HG03064 (cell line): Measurements from ENCODE around the gene FLOT1.

Experiments used
- ATAC-seq: cut with Tn5 transposase; IDR thresholded peaks from one replicate; pipeline ENCODE4 v1.9.1; 2021; ENCODE audit warnings: low read depth; ENCODE audit not compliant: unreplicated experiment

The FLOT1 gene, protein sequence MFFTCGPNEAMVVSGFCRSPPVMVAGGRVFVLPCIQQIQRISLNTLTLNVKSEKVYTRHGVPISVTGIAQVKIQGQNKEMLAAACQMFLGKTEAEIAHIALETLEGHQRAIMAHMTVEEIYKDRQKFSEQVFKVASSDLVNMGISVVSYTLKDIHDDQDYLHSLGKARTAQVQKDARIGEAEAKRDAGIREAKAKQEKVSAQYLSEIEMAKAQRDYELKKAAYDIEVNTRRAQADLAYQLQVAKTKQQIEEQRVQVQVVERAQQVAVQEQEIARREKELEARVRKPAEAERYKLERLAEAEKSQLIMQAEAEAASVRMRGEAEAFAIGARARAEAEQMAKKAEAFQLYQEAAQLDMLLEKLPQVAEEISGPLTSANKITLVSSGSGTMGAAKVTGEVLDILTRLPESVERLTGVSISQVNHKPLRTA

DNA sequence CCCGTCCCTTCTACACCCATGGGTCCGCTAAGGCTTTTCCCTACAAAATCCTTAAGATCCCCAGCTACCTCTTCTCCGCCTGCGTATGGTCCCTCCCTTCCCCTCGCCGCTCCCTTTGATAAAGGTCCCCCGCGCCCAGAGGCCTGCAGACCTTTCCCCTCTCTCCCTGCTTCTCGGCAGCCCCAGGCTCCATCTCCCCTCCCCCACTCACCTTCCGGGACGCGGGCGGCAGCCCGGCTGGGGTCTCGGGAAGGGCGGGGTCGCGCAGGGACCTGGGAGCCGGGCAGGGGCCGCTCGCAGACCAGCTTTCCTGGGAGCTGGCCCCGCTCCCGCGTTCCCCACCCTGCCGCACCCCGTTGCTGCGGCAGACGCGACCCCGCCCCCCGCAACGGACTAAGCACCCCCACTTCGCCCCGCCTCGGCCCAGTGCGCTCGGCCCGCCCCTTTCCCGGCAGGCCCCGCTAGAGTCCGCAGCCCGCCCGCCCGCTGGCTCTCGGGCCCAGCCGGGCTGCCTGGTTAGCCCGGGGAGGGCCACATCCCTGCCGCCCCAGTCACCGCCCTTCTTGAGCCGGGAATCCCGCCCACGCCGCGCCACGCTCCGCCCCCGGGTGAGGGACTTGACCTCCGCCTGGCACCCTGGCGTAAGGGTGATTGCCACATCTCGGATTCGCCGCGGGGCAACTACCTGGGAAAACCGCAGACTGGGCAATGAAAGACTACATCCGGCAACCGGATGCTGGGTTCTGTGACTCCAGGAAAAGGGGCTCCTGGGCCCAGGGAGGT lies at the start of gene FLOT1:
TSS of gene FLOT1 (minus strand) at position 372 of the 783 bp plus-strand sequence. CDS start 498 bp downstream, outside the sequence.
- ATAC-seq = peak; percentile 54

DNA sequence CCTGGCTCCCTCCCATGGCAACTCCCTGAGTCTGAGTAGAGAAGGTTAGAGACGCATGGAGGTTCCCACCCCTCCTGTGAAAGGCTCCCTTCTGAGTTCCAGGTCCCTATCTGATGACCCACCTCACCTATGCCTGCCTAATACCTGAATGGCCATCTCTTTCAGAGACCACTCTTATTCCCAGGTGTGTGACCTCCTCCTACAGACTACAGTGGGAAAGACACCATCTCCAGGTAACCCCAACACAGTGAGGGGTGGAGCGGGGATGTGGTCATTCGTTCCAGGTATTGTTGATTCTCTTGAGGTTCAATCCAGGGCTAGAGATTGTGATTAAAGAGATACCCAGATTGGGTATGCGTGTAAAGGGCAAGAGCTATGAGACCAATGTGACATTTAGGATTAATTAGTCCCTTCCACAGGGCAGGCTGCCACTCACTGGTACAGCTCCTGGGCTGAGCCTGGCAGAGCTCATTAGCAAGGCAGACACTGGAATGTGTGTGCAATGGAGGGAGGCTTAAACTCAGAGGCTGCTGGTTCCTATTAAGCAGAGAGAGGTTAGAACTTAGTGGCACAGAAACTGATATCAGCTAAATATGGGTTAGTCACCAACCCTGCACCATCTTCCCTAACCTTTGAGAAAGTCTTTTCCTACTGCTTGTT lies 48.4 kb upstream of the FLOT1 start:
- no peak for ATAC-seq

DNA sequence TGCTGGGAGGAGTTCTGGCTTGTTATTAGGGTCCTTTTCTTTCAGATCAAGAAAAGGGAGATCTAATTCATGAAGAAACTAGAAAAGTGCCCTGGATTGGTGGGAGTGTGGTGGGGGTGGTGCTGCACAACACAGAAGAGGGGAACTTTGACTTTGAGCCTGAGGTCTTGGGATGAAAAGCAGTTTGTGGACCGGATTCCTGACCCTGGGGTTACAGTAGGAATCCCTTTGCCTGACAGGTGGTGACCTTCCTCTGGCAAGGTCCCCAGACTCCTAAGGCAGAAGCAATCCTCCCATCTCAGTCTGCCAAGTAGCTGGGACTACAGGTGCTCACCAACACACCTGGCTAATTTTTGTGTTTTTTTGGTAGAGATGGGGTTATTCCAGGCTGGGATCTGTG lies 47.1 kb upstream of the FLOT1 start:
- ATAC-seq = no peak

DNA sequence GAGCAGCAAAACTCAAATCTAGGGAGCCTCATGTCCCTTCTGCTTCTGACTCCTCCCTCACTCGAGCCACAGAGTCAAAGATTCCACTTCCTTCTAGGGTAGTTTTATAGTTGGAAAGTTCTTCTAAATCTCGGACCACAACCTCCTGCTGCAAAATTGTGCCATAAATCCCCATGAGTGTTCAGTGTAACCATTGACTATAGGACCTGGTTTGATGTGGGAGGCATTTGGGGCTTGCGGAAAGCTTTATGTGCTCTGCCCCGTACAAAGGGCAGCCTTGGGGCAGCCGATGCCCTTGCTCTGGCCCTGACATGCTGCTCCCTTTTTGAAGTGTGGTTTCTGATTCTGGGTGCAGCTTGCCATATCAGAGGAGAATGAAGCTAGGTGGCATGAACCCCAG lies 45.5 kb upstream of the FLOT1 start:
- no peak for ATAC-seq

DNA sequence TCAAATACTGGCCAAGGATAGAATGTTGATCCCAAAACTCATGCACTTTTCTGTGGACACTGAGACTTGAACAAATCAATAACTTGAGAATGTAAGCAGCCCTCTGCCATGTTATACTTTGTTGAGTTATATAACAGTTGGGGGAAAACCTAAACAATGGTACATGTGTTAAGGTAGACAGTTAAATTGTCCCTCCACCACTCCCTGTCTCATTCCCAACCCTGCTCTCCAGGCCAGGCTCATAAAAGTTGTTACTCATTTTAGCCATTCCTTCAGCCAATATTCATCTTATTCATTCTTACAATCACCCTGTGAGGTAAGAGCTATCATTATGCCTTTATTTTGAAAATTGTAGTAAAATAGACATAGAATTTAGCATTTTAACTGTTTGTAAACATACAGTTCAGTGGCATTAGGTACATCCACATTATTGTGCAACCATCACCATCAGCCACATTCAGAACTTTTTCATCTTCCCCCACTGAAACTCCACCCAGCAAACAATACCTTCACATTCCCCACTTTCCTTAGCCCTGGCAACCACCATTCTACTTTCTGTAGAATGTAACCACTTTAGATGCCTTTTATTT lies 40.0 kb upstream of the FLOT1 start:
- no peak for ATAC-seq

DNA sequence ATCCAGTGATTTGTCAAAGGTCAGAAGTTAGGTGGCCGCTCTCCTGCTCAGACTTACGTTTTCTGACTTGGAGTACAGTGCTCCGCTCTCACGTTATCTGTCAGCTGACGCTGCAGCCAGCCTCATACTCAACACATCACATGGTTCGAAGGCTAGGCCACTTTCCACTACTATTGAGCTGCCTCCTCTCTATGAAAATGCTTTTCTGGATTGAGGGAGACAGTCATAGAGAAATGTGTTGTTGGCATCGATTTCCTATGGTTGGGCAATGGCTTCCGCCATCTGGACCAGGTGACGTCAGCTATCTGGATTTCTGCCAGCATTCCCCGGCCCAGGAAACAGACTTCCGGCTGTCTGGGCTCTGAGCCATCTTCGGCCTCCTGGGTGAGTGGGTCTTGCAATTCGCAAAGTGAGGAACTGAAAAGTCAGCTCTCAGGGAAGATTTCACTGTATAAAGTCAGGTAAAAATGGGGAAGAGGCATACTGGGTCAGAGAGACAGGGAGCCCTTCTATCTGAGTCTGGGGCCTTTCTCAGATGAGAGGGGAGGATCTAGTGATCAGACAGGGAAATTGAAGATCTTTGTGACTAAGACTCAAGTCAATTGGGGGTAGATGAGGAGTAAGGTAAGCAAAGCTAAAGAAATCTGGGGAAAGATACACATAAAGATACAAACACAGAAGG lies 39.4 kb upstream of the FLOT1 start:
- ATAC-seq = peak; percentile 62

DNA sequence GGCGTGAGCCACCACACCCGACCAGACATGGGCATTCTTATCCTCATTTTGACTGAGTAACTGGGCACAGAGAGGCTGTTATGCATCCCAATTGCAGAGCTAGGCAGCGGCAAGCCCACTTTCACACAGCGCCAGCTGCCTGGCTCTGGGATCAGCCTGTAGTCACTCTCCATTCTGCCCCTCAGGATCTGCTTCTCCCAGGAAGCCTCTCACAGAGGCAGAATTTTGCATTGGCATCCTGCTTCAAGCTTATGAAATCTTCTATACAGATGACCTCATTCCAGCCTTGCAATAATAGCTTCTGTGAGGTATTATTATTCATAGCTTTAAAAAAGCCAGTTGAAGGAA lies 38.9 kb upstream of the FLOT1 start:
- no peak for ATAC-seq

DNA sequence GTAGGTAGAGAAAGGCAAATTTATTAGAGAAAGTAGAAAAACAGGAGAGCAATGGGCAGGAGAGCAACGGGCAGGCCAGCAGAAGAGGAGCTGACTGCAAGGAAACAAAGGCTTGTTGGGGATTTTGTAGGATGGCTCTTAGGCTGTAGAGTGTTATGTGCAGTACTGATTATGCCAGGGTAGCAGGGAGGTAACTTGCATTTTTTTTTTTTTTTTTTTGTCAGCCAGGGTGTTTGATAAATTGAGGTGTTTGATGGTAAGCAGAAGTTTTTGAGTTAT lies 38.1 kb upstream of the FLOT1 start:
- ATAC-seq = no peak

DNA sequence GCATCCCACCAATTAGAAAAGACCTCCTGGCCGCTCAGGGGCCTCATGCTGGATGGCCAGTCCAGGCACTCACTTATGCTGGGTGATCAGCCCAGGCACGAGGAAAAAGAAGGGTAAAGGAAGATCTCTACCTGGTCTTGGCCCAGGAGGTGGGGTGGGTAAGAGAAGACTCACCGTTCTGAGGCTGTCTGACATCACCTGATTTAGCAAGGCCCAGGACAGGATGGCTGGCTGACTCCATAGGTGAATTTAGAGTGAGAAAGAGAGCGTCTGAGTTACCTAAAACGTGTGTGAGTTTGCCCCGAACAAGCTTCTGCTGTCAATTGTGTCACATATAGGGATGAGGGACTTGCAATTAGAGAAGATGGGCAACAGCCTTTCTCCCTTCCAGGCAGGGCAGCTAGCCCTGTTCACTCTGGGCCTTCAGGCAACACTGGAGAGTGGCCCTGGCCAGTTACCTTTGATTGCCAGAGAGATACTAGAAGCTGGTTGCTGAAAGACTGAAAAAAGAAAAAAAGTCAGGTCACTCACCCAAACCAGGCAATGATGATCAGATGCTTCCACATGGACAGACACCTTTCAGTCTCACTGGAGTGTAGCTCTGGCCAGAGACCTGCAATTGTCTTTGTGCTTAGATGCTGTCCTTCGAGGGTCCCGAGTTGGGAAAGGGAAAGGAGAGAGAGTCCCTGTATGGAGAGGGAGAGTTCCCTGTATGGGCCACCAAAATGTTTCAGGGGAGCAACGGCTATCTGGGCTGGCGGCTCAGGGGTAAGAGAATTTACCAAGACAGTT lies 37.6 kb upstream of the FLOT1 start:
- ATAC-seq = no peak

DNA sequence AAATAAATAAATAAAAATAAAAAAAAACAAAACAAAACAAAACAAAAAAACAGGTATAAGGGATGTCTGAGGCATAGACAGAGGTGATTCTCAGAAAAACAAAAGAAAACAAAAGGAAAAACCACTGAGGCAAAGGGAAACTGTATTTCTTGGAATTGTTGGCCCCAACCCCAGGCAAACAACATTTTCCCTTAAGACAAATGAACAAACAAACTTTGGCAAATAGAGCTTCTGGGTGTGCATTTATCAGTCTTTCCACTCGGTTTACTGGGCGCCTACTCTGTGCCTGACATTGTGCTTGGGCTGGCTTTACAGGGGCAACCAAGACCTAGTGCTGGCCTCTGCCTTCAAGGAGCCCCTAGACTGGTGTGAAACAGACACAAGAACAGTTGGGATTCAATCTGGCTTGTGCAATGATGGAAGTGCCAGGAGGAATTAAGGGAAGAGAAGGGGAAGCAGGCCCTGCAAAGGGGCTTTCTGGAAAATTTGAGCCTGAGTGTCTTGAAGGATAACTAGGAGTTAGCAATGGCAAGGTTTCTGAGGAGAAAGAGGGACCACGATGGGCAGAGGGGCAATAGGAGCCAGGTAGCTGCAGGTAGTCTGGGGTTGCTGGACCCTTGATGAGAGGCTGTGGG lies 35.6 kb upstream of the FLOT1 start:
- ATAC-seq = no peak

DNA sequence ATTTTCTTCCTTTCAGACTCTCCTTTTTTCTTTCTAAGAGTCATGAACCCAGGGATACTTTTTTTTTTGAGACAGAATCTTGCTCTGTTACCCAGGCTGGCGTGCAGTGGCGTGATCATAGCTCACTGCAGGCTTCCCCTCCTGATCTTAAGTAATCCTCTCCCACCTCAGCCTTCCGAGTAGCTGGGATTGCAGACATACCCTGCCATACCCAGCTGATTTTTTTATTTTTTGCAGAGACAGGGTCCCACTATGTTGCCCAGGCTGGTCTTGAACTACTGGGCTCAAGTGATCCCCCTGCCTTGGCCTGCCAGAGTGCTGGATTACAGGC lies 34.6 kb upstream of the FLOT1 start:
- ATAC-seq = no peak

DNA sequence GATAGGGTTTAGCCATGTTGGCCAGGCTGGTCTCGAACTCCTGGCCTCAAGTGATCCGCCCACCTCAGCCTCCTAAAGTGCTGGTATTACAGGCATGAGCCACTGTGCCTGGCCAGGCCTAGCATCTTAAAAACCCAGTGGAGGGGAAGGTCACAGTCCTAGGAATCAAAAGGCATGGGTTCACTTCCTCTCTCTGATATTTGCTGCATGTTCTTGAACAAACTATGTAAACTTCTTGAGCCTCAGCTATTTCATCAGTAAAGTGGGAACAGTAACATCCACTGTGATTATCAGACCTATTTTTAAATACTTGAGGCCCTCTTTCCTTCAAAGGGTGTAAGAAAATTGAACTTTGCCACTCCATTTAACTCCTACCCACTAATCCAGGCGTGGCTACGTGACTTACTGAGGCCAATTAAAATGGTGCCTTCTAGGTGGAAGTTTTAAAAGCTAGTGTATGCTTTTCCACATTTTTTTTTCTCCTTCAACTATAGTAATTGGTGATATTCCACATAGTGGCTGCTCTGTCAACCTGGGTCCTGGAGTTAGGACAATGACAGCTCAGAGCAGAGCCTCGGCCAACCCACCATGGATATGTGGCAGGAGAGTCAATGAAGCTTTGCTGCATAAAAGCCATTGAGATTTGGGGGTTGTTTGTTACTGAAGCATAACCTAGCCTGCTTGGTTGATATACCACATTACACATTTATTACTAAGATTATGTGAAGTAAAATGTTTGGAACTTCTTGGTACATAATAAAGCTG lies 34.1 kb upstream of the FLOT1 start:
- ATAC-seq = no peak

DNA sequence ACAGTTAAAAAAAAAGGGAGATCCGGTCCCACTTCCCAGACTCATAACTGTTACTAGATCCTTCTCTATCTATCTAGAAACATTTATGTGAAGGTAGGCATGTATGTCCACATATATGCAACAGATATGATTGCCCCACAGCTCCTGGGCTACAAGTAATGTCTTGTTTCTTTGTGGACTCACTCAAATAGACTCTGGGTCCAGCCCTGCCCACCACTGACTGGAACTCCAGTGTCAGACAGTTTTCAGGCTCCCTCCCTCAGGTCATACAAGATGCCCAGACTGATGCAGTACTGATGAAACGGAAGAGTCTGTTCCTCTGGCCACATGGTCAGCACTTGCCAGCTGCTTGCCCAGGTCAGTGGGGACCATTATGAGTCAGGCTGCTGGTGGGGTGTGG lies 32.6 kb upstream of the FLOT1 start:
- ATAC-seq = no peak

DNA sequence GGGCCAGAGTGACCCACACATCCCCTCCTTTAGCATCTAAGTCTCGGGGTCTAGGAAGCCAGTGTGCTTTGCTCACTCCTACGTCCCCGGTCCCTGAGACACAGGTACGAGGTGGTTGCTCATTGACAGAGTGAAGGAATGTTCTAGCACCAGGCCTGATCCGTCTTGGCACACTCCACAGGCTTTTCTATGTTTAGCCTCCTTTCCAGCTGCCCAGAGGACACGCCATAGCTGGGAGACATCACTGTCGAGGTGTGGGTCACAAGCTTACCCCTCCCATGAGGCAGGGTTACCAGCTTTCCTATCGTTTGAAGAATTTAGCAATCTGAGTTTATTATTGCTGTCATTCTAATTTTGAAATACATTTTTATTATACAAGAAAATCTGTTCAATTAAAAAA lies 32.2 kb upstream of the FLOT1 start:
- no peak for ATAC-seq

DNA sequence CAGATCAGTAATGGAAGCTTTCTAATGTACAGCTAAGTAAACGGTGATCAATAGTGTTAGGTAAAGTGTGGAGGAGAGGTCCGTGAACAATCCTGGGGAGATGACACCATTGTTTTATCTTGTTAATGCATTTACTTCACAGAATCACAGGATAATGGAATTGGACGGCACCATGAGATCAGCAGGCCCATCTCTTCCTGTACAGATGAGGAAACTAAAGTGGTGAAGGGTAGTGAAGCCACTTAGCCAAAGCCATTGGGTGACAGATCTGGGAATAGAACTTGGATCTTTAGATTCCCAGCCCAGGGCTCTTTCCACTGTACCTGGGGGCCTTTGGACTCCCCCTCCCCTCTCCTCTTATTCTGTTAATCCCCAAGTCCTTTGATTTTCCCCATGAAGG lies 28.1 kb upstream of the FLOT1 start:
- ATAC-seq = no peak

DNA sequence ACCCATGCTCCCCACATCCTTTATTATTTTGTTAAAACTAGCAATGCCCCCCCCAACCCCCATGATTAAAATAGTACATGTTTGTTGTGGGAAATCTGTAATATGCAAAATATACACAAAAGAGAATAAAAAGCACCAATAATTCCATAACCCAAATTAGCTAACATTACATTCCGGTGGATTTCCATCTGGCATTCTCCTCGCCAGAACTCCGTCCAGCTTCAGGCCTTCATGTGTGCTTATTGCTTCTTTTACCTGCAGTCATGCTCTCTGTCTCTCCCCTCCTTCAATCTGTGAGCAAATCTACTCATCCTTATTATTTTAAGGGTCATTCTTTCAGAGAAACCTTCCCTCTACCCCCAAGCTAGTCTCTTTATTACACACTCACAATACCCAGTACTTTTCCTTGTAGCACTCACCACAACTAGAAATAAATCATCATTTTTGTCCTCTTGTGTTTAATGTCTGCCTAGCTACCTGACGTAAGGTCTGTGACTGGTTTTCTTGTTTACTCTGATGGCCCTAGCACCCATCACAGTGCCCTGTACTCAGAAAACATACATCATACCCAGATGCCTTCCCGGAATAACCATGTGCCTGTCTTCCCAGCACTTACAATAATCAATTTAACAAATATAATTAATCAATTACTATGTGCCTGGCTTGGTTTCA lies 27.5 kb upstream of the FLOT1 start:
- no peak for ATAC-seq

DNA sequence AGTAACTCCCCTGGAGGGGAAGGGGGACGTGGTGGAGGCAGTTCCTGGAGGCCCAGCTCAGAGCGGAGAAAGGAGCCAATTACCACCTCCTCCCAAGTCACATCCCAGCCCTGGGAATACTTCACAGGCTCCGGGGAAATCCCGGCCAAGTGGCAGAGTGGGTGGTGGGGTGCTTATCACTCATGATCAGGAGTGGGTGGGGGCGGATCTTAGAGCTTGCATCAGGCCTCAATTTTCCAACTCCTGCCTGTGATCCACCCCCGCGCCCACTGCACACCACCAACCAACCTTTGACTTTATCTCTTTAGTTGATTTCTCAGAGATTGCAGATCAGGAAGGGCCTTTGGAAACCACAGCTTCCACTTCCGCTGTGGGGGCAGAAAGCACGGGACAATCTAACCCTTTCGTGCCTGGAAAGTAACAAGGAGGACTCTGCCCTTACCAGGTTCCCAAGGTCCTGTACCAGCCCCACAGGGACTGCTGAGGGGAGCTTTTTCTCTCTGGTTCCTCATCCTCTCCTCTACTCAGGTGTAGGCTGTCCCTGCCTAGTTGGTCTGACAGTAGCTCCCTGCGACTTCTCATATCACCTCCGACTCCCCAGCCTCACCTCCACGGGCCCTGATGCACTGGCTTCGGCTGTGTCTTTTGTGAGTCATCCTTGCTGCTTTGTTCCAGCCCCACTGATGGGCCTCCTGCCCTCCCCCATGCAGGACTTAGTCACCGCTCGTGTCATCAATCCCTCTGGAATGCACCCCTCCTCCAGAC lies 26.8 kb upstream of the FLOT1 start:
- ATAC-seq = no peak

DNA sequence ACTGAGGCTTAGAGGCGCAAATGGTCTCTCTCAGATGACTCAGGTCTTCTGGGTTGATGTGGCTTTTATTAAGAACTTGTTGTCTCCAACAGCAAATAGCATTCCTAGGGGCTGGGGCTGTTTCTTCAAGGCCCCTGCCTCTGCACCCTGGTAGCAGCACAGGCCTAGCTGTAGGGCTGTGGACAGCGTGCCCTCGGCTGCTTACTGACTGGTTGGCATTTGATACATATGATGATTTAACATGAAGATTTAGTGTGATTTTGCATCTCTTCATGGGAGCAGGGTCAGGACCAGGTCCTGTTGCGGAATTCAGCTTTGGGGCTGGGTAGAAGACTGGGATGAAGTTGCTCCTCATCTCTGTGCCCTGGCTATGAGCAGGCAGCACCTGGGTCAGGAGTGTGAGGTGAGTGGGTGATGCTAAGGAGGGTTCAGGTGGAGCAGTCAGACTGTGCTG lies 26.2 kb upstream of the FLOT1 start:
- ATAC-seq = no peak
